HG03108 (cell line): Measurements from ENCODE around the gene RAB8B.
A peak's percentile ranks its signal among the peaks of the same experiment; 100 is the strongest.
"Not testable (repeated sequence)": the region's sequence is repeated elsewhere in the genome, so short reads cannot be mapped to it uniquely, and the experiment has no call there.

Experiments
- ATAC-seq: cut with Tn5 transposase; IDR thresholded peaks from one replicate; pipeline ENCODE4 v1.9.1; 2021; ENCODE audit warnings: moderate library complexity; ENCODE audit not compliant: unreplicated experiment

The RAB8B gene

DNA sequence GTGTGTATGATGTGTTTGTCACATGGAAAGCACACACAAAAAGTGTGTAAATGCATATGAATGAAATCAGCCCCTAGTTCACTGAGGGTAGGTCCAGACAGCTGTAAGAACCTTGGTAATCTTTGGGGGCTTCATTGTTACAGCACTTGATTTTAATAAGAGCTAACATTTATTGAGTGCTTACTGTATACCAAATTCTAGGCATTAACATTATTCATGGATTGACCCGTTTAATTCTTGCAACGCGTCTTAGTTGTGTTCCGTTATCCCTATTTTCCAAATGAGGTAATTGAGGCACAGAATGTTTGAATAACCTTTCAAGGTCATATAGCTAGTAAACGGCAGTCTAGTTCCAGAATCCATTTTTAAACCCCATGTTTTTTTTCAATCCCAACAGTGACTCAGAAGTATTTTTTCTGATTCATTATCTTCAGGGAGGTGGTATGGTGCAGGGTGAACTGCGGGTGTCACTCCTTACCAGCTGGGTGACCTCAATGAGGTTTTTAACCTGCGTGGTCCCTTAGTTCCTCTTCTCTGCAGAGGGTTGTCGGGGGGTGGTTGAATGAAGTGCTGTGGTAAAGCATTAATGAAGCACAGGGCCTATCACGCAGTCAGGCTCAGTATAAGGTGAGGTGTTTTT, 14.2 kb downstream of the RAB8B start:
- no peak for ATAC-seq

DNA sequence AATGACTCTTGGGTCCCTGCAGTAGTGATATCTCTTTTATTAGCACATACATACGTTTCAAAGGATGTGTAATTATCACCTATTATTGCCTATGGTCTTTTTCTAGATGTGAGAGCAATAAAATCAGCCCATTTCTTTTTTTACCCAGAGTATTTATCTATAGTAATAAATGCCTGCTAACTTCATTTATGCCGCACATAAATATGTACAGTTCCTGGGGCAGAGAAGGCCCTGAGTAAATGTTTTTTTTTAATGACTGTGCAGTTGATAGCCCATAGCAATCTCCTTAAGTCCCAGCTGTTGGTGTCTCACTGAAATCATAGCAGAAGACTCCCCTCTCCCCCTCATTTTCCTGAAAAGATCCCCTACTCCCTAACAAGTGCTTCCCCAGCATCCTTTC, 16.7 kb downstream of the RAB8B start:
- ATAC-seq = no peak

DNA sequence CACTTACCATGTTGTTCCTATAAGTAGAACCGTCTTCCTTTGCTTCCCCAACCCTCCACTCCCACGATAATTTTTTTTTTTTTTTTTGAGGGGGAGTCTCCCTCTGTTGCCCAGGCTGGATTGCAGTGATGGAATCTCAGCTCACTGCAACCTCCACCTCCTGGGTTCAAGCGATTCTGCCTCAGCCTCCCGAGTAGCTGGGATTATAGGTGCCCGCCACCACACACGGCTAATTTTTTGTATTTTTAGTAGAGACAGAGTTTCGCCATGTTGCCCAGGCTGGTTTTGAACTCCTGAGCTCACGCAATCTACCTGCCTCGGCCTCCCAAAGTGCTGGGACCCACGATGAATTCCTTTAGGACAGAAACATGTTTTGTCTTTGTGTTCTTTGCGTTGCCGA, 19.4 kb downstream of the RAB8B start:
- ATAC-seq = not testable (repeated sequence)

DNA sequence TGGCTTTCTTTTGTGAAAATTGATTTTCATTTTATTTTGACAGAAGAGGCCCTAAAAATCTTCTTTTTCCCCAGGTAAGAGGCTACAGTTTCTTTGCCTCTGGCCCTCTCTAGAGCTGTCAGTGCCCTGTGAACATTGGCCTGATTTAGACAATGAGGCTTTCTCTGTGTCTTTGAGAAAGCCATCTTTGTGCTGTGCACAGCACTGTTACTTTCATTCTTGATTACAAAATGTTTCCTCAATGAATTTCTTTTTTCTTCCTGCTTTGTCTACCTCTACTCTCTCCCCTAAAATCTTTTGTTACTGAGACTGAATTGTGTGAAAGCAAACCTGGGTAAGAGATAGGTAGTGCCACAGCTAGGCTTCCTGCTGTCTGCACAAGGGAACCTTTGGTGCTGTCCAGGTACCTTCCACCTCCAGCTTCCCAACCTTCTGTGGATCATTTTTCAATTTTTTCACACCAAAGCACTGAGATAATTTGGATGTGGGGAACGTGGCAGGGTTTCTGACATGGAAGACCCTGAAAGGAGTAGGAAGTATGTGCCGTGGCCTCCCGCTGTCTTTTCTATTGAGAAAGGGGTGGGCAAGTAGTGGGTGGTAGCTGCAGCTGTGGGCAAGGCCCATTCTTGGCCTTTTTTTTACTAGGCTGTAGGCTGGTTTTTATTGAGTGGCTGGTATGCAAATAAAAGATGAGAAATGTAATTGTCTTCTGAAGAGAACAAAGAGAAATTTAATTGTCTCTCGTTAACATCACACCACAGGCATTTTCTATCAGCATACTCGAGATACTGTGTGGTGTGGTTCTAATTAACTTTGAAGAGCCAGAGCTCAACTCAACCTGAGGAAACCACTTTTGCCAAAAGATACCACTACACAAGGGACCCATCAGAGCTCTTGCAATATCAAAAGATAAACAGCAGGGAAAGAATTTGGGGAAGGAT, 21.0 kb downstream of the RAB8B start:
- no peak for ATAC-seq

DNA sequence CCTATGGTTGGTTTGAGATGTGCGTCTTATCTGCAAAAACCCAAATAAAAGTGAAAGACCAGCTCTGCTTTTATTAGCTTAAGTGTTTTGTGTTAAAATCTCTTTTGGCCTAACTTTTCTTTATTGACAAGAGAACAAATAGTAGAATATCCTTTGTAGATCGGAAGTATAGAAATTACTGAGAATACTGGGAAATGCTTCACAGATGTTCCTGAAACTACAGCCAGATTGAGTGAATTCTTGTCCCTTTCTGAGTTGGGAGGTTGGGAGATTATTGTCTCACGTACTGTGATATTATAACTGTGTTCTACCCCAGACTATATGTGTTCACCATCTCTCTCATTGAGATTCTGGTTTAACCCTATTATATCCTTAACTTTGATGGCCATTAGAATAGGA, 21.7 kb downstream of the RAB8B start:
- ATAC-seq = no peak

DNA sequence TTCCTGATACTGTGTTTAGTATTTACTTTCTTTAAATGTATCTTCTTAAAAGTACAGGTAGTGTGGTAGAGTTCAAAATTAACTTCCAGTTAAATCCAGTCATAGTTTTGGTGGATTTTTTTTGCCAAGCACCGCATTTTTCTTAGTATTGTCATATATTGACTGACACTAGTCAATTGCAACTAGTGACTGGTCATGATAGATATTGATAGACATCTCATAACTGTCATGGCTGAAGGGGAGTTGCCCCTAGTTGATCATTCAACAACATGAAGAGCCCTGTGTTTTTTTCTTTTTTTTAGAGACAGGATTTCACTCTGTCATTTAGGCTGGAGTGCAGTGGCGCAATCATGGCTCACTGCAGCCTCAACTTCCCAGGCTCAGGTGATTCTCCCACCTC, 22.1 kb downstream of the RAB8B start:
- ATAC-seq = no peak

DNA sequence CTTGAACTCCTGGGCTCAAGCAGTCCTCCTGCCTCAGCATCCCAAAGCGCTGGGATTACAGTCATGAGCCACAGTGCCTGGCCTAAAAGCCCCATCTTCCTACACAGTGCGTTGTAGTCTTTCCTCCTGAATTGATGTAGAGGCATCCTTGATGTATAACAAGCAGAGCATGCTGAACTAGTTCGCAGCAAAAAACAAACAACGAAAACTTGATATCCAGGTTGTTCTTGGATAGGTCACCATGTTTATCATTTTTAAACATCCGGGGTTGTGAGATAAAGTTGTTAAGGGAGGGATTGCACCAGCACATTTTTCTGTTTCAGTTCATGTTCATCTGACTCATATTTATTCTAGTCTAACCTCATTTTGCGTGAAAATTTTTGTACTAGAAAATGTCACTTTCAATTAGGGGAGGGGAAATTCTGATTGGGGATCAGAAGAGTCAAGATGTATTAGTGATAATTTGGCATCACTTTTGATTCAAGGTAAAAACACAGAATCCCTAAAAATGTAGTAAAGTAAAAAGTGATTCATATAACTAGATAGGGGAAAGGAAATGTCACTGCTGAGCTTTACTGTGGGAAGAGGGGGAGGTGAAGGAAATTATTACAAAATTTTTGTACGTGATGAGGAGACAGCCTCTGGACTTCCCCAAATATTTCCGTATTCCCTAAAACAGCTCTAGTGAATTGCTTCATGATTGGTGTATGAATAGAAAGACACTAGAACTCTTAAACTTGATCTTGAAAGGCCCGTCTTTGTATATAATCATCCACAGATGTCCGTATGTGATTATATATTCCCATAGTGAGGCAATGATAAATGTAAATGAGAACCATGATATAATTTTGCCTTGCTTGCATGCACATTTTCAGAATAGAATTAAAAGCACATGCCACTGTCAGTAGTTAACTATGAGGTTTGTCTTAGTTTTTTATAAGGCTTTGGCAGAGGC, 22.9 kb downstream of the RAB8B start:
- peak; percentile 26 for ATAC-seq

DNA sequence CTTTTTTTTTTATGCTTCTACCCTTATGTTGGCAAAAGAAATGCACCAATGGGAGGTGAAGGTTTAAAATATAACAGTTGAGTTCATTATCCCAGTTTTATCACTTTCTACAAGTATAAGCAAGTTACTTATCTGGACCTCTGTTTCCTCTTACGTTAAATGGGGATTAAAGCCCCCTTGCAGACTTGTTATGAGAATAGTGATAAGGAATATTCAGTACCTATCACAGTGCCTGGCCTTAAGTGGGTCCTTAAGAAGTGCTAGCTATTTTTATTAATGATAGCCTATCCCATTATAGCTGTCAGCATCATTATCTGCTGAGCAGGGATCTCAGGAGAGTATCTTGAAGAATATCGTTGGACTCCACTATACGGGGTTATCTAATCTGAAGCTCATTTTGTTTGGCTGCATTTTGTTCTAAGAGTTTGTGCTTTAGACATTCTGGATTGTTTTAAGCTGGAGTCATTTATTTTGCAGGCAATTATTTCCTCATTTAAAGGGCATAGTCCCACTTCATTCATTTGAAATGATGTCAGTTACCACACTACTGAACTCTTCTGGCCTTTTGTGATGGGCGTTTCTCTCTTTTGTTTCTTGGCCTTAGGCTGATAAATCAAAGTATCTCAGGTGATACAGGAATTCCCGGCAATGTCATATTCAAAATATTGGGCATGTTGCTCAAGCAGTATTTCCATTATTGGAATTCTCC, 28.8 kb downstream of the RAB8B start:
- ATAC-seq = no peak

DNA sequence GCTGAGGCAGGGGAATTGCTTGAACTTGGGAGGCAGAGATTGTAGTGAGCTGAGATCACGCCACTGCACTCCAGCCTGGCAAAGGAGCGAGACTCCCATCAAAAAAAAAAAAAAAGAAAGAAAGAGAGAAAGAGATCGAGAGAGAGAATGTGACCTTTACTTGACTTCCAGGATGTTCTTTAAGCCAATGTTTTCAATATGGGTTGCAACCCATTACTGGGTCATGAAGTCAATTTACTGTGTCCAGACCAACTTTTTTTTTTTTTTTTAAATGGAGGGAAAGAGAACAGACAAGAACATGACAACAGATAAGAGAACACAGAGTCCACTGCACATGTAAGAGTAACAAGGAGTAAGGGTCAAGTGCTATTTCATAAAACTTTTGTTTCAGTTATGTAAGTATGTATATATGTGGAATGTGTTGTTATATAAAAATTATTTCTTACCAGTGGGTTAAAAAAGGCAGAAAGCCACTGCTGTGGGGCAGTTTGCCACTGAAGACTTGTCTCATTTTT, 29.8 kb downstream of the RAB8B start:
- ATAC-seq = no peak

DNA sequence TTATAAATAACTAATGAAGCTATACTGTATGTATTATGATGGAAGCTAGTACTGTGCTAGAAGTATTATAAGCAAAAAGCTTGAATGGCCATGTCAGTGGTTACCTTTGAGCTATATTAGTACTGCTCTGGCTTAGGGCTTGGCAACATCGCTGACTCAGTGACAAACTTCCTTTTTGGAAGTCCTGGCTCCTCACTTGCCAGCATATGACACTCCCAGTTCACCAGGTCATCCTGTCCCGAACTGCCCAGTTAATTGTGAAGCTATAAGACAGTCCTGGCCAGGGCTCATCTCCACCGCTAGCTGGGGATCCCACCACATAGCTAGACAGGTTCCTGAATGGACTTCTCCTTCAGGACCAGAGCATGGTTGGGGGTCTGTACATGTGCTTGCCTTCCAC, 31.9 kb downstream of the RAB8B start:
- no peak for ATAC-seq

DNA sequence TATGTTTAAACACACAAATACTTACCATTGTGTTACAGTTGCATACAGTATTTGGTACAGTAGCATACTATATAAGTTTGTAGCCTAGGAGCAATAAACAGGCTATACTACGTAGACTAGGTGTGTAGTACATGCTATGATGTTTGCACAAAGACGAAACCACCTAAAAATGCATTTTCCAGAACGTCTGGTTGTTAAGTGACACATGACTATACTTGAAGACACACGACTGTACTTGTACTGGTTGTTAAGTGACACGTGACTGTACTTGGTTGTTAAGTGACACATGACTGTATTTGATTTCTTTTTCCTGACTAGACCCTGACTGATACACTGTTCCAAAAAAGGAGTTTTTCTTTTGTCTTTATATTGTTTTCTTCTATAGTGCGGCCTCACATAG, 34.1 kb downstream of the RAB8B start:
- no peak for ATAC-seq

DNA sequence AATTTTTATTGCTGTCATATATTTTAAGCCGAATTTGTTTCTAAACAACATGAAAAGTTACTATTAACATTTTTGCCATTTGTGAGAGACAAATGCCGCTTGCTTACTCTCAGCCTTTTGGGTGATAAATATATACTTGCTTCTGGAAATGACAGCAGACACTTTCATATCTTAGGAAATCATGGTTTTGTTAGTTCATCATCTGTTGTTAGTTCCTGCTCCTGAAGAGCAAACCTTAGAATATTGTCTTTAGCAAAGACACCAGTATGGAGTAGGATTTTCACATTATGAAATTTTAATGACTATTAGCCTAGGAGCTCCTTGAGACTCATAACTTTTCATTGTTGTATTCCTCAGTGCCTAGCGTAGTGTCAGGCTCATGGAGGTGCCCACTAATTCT, 36.0 kb downstream of the RAB8B start:
- no peak for ATAC-seq

DNA sequence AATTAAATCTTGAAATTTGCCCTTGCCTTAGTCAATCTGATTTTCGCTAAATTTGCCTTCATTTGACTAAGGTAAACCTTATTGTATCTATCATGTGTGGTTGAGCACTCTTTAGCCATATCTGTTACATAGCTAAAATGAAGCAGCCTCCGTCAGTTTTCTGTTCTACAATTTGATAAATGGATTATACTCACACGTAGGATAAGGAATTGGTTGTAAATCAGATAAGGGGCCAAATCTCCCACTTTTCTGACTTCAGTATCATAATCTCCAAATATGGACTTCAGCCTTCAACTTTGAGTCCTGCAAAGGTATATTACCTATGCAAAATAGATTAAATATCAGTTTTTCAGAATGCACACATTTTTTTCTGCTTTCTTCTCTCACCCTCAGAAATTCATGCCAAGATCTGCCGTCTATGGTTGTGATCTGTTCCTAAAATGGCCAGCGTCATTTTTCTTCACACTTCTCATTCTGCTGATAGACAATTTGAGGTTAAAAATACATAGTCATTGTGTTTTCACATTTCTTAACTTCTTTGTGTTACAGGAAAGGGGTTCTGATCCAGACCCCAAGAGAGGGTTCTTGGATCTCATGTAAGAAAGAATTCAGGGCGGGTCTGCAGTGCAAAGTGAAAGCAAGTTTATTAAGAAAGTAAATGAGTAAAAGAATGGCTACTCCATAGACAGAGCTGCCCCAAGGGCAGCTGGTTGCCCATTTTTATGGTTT, 36.9 kb downstream of the RAB8B start:
- no peak for ATAC-seq

DNA sequence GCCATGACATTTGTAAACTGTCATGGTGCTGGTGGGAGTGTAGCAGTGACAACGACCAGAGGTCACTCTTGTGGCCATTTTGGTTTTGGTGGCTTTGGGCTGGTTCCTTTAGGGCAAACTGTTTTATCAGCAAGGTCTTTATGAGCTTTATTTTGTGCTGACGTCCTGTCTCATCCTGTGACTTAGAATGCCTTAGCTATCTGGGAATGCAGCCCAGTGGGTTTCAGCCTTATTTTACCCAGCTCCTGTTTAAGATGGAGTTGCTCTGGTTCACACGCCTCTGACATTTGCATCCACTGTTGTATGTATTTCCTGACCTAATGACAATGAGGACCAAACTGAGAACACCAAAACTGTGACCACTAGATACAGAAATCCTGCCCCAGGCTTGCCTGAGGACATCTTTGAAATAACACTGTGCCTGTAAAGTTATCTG, 37.6 kb downstream of the RAB8B start:
- ATAC-seq = no peak

DNA sequence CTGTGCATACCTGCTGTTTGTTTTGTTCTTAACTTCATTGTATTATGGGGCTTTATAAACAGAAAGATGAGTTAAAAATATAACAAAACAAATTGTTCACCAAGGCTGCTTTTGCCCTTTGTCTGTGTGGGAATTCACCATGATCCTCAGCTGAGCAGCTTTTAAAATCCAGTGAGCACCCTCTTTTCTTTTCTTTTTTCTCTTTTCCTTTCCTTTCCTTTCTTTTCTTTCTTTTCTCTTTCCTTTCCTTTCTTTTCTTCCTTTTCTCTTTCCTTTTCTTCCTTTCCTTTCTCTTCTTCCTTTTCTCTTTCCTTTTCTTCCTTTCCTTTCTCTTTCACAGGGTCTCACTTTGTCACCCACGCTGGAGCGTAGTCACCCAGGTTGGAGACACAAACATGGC, 38.3 kb downstream of the RAB8B start:
- no peak for ATAC-seq

DNA sequence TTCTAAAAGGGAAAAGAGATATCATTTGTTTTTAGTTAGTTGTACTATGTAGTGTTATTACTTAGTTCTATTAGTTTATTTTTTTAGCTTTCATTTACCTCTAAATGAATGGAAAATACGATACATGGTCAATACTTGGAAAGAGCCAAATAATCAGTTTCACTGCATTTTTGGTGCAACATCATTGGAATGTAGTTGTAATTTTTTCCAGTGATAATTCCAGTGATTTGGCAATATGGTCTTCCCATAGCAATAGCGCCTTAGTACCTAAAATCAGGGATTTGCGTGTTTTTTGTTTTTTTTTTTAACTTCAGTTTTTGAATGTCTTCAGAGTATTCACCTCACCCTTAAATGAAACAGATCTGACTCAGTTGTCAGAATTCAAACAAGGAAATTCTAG, 41.8 kb downstream of the RAB8B start:
- ATAC-seq = no peak

DNA sequence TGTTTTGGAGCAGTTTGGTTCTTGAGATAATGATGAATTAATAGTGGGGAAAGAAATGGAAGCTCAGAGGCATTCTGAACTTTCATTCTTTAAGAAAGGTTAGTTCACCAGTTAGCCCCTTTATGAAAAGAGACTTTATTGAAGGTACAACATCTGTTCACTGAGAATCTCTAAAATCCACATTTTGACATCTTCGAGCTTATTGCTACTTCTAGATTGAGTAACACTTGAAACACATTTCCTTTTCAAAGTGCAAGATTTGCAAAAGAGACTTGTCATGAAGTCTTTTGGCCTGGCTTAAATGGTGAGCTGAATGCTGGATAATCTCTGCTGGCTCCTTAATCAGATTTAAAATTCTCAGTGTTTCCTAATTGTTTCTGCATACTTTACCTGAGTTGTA, 42.3 kb downstream of the RAB8B start:
- no peak for ATAC-seq

DNA sequence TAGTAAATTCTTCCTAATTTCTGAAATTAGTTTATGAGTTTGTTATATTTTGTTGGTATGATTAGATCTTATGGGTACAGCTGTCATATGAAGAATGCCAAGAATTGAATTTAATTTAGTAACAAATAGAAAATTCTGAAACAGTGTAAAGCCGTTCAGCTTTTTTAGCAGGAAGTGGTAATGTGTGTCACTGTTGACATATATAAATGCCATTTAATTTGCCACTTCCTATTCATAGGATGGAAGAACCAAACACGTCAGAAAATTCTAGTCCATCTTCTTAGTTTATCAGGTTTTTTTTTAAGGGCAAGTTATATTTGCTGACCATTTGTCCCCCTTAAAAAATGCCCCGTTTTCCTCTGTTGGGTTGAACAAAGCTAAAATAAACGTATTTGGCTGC, 43.0 kb downstream of the RAB8B start:
- ATAC-seq = no peak

DNA sequence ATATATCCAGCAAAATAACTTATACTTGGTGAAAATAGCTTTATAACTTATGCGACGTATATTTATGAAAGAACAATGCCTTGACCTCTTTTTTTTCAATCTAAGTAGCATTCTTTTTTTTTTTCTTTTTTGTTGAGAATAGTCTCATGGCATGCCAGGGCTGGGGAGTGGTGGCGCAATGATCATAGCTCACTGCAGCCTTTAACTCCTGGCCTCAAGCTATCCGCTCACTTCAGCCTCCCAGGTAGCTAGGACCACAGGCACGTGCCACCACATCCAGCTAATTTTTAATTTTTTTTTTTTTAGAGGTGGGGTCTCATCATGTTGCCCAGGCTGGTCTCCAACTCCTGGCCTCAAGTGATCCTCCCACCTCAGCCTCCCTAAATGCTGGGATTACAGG, 43.5 kb downstream of the RAB8B start:
- no peak for ATAC-seq
